ENCODE data around the gene NHS. TPM values are rescaled to one million over a fixed set of nuclear protein-coding genes. Genes with fewer than 3 reads are reported as not detected.

NHS gene
- total and polyA plus RNA-seq, 2 of the 13 experiments (the other 11 are each of a cell fraction or from before 2014, with no cell fraction given): 0.02 TPM; not detected in 1

DNA sequence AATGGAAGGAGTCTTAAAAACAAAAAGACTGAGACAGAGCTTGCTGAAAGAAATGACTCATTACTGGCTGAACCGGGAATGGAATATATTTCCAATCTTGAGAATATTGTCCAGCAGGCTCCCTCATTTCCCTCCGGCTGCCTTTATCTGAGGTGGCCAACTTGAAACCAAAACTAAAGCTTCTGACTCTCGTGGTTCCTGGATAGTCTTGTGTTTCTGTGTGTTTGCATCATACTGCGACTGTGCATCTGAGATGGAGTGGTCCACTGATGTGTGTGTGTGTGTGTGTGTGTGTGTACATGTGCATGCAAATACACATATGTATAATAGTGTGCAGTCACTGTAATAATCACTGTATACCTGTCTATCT lies 216.7 kb downstream of the NHS start:
- no peak overlapping the region for H2AFZ ChIP-seq (ENCODE audit: low read length)
- no peaks in the 10 kb centered on the region for H3K9me3 ChIP-seq (ENCODE audit: low read length)
- H3K9ac ChIP-seq (ENCODE audit: insufficient read depth, low read depth, low read length): no peak overlapping the region
- FAIRE-seq: no peak
- POLR2A ChIA-PET: no interaction called here
- in situ Hi-C loops (cut with HindIII; ENCODE audit: extremely low pct_ligation_motif_present, low pct_unique_long_range_greater_than_20kb) (no loop called here), intact Hi-C loops (cut with micrococcal nuclease; ENCODE audit: unreplicated experiment) (loop anchor here (1.0 to 5.0 kb wide), 2 partner anchors 56 to 469 kb away; no protein-coding TSS in a partner anchor)
- BruUV-seq (replicated peaks): no TSS peak
- H3K36me3 ChIP-seq (replicated peaks in 1 of 2; ENCODE audit: control insufficient read depth in 1 of 2, insufficient read depth in 2 of 2, low read length in 2 of 2): no peaks in the 10 kb centered on the region
- no peaks in the 10 kb centered on the region for H4K20me1 ChIP-seq (ENCODE audit: insufficient read depth, low read length)
- no peak for TF ChIP-seq NFE2L1 (CRISPR knock-in tag; IDR thresholded peaks at IDR 0.05; ENCODE audit: borderline replicate concordance)
- no peak for TF ChIP-seq KMT2B (CRISPR knock-in tag; IDR thresholded peaks at IDR 0.05)
- no peak for TF ChIP-seq ZSCAN29 (CRISPR knock-in tag; conservative IDR thresholded peaks at IDR 0.05)
- no peaks in the 10 kb centered on the region for H3K79me2 ChIP-seq (ENCODE audit: insufficient read depth, low read length)
- H3K4me2 ChIP-seq (ENCODE audit: low read depth, low read length): no peak overlapping the region
- peaks cover 12% of the 10 kb centered on the region; the same call in 1 of the 2 replicates for H3K4me1 ChIP-seq (ENCODE audit: insufficient read depth, low read length)
- H3K4me3 ChIP-seq (replicated peaks in 1 of 3; ENCODE audit: insufficient read depth in 1 of 3, low read depth in 2 of 3, low read length in 3 of 3): no peak overlapping the region
- no peak for DNase-seq (ENCODE audit: low spot score)
- 17% methylated on average over 2 of the region's 4 CpGs for WGBS (ENCODE audit: low lambda C conversion rate)
- no peak overlapping the region for H3K27ac ChIP-seq (ENCODE audit: extremely low read length, insufficient read depth, low read length)
- H3K27me3 ChIP-seq (ENCODE audit: control insufficient read depth in 1 of 2, insufficient read depth in 2 of 2, low read length in 2 of 2): no peaks in the 10 kb centered on the region
- no peak for ATAC-seq
- CTCF ChIA-PET (ENCODE audit: low intra/inter-chr PET ratio, low total read pairs): interaction anchor here (1.4 to 1.7 kb wide), 2 partner anchors 230 to 349 kb away, joined by 3 to 12 read pairs; no protein-coding TSS in a partner anchor

DNA sequence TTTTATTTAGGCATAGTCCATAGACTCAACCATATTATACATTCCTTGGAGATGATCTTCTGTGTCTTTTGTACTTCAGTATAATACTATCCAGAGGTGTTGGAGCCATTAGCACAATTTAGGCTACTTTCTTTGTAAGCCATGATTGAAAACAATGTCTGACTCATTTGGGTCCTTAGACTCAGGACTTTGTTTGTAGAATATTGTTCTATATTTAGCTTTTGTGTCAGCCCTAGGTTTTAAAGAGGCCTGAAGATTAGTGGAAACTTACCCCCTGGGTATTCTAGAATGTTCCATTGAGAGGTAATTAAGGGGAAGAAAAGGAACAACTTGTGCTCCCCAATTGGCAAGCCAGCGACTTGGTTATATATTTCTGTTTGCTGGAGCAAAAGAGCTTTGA lies 217.1 kb downstream of the NHS start:
- H3K27me3 ChIP-seq (ENCODE audit: control insufficient read depth in 1 of 2, insufficient read depth in 2 of 2, low read length in 2 of 2): no peaks in the 10 kb centered on the region
- CTCF ChIA-PET (ENCODE audit: low intra/inter-chr PET ratio, low total read pairs): interaction anchor here (1.4 kb wide), 1 partner anchor 230 kb away, joined by 3 read pairs; no protein-coding TSS in a partner anchor
- in situ Hi-C loops (cut with HindIII; ENCODE audit: extremely low pct_ligation_motif_present, low pct_unique_long_range_greater_than_20kb) (no loop called here), intact Hi-C loops (cut with micrococcal nuclease; ENCODE audit: unreplicated experiment) (loop anchor here (5.0 kb wide), 1 partner anchor 470 kb away; no protein-coding TSS in a partner anchor)
- POLR2A ChIA-PET: no interaction called here
- H3K9ac ChIP-seq (ENCODE audit: insufficient read depth, low read depth, low read length): no peak overlapping the region
- H3K4me3 ChIP-seq (replicated peaks in 1 of 3; ENCODE audit: insufficient read depth in 1 of 3, low read depth in 2 of 3, low read length in 3 of 3): no peak overlapping the region
- no peak overlapping the region for H2AFZ ChIP-seq (ENCODE audit: low read length)
- H3K9me3 ChIP-seq (ENCODE audit: low read length): no peaks in the 10 kb centered on the region
- BruUV-seq (replicated peaks): no TSS peak
- H3K36me3 ChIP-seq (replicated peaks in 1 of 2; ENCODE audit: control insufficient read depth in 1 of 2, insufficient read depth in 2 of 2, low read length in 2 of 2): no peaks in the 10 kb centered on the region
- DNase-seq (ENCODE audit: low spot score) (no peak), ATAC-seq (no peak), FAIRE-seq (no peak)
- no peaks in the 10 kb centered on the region for H3K79me2 ChIP-seq (ENCODE audit: insufficient read depth, low read length)
- H3K4me2 ChIP-seq (ENCODE audit: low read depth, low read length): no peak overlapping the region
- no peak overlapping the region for H3K27ac ChIP-seq (ENCODE audit: extremely low read length, insufficient read depth, low read length)
- H4K20me1 ChIP-seq (ENCODE audit: insufficient read depth, low read length): no peaks in the 10 kb centered on the region
- peaks cover 12% of the 10 kb centered on the region; the same call in 1 of the 2 replicates for H3K4me1 ChIP-seq (ENCODE audit: insufficient read depth, low read length)
- 0% methylated on average over 1 of the region's 1 CpG for WGBS (ENCODE audit: low lambda C conversion rate)
- TF ChIP-seq CBFB (CRISPR knock-in tag; IDR thresholded peaks at IDR 0.05) (no peak), HNRNPUL1 (IDR thresholded peaks at IDR 0.05; ENCODE audit: low read depth, low read length) (no peak), HMG20A (CRISPR knock-in tag; IDR thresholded peaks at IDR 0.05; ENCODE audit: borderline replicate concordance) (no peak), MAZ (IDR thresholded peaks at IDR 0.05; ENCODE audit: borderline replicate concordance, low read depth, low read length) (no peak), MAZ (CRISPR knock-in tag; IDR thresholded peaks at IDR 0.05; ENCODE audit: low read depth) (no peak), ZFY (CRISPR knock-in tag; IDR thresholded peaks at IDR 0.05) (no peak), GLI4 (CRISPR knock-in tag; IDR thresholded peaks at IDR 0.05; ENCODE audit: borderline replicate concordance) (no peak), ZMYM3 (CRISPR knock-in tag; IDR thresholded peaks at IDR 0.05) (no peak), MEIS2 (CRISPR knock-in tag; IDR thresholded peaks at IDR 0.05) (no peak), MYNN (CRISPR knock-in tag; IDR thresholded peaks at IDR 0.05; ENCODE audit: low read depth) (no peak)
- TF ChIP-seq, protein P1, sequence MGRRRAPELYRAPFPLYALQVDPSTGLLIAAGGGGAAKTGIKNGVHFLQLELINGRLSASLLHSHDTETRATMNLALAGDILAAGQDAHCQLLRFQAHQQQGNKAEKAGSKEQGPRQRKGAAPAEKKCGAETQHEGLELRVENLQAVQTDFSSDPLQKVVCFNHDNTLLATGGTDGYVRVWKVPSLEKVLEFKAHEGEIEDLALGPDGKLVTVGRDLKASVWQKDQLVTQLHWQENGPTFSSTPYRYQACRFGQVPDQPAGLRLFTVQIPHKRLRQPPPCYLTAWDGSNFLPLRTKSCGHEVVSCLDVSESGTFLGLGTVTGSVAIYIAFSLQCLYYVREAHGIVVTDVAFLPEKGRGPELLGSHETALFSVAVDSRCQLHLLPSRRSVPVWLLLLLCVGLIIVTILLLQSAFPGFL (CRISPR knock-in tag; IDR thresholded peaks at IDR 0.05): no peak
